ENCODE data around the gene LIMCH1. TPM values are rescaled to one million over a fixed set of nuclear protein-coding genes. Genes with fewer than 3 reads are reported as not detected.

Gene LIMCH1
- total RNA-seq, 1 donor from 2014 or later = 7.1 TPM

GRCh38 chr4:41644288-41644914 is 106.4 kb downstream of the LIMCH1 start:
- DNase-seq (ENCODE audit: low read depth) (peak; percentile 41), FAIRE-seq (no peak)

GRCh38 chr4:41644915-41645295 is 106.9 kb downstream of the LIMCH1 start:
- Histone ChIP-seq H3K9ac (ENCODE audit: low read length) (no peak overlapping the region), H3K4me3 (ENCODE audit: insufficient read depth, low read depth, low read length) (no peak overlapping the region), H4K20me1 (ENCODE audit: insufficient read depth, low read length) (no peaks in the 10 kb centered on the region), H3K79me2 (ENCODE audit: insufficient read depth, low read length) (no peaks in the 10 kb centered on the region), H3K36me3 (ENCODE audit: insufficient read depth, low read length) (no peaks in the 10 kb centered on the region), H2AFZ (ENCODE audit: low read depth, low read length) (peak overlapping the region; percentile 82), H3K4me1 (ENCODE audit: insufficient read depth, low read length) (no peaks in the 10 kb centered on the region), H3K27ac (ENCODE audit: low read depth, low read length) (no peak overlapping the region), H3K27me3 (ENCODE audit: insufficient read depth, low read length) (peaks cover 17% of the 10 kb centered on the region), H3K9me3 (ENCODE audit: insufficient read depth, low read depth, low read length) (no peaks in the 10 kb centered on the region), H3K4me2 (ENCODE audit: low read length) (no peak overlapping the region)
- FAIRE-seq (no peak), DNase-seq (ENCODE audit: low read depth) (no peak)
- H3K27me3 Mint-ChIP-seq (ENCODE audit: low read depth, unreplicated experiment) = peaks cover 10% of the 10 kb centered on the region
- peaks cover 9% of the 10 kb centered on the region for H3K4me1 Mint-ChIP-seq (ENCODE audit: low read depth, unreplicated experiment)
- TF ChIP-seq CTCF (IDR thresholded peaks at IDR 0.05; ENCODE audit: insufficient read depth, low read depth, low read length) (no peak), EZH2 (IDR thresholded peaks at IDR 0.05; ENCODE audit: insufficient read depth, low read length) (no peak)
- no peak overlapping the region for H3K27ac Mint-ChIP-seq (ENCODE audit: unreplicated experiment)
- no peaks in the 10 kb centered on the region for H3K9me3 Mint-ChIP-seq (ENCODE audit: unreplicated experiment)
- H3K4me3 Mint-ChIP-seq (ENCODE audit: unreplicated experiment) = no peak overlapping the region
- H3K36me3 Mint-ChIP-seq (ENCODE audit: low read depth, unreplicated experiment) = no peaks in the 10 kb centered on the region

More at GRCh38 chr4:41644288-41644914, 106.4 kb downstream of the LIMCH1 start:
- Mint-ChIP-seq H3K27me3 (ENCODE audit: low read depth, unreplicated experiment) (peaks cover 10% of the 10 kb centered on the region), H3K4me3 (ENCODE audit: unreplicated experiment) (peak overlapping the region; percentile 28), H3K27ac (ENCODE audit: unreplicated experiment) (peak overlapping the region; percentile 50), H3K4me1 (ENCODE audit: low read depth, unreplicated experiment) (peaks cover 9% of the 10 kb centered on the region), H3K36me3 (ENCODE audit: low read depth, unreplicated experiment) (no peaks in the 10 kb centered on the region), H3K9me3 (ENCODE audit: unreplicated experiment) (no peaks in the 10 kb centered on the region)
- H4K20me1 ChIP-seq (ENCODE audit: insufficient read depth, low read length) = no peaks in the 10 kb centered on the region
- peak overlapping the region; percentile 78 for H3K4me2 ChIP-seq (ENCODE audit: low read length)
- no peak overlapping the region for H3K27ac ChIP-seq (ENCODE audit: low read depth, low read length)
- H3K4me3 ChIP-seq (ENCODE audit: insufficient read depth, low read depth, low read length) = no peak overlapping the region
- peaks cover 17% of the 10 kb centered on the region for H3K27me3 ChIP-seq (ENCODE audit: insufficient read depth, low read length)
- H3K79me2 ChIP-seq (ENCODE audit: insufficient read depth, low read length) = no peaks in the 10 kb centered on the region
- peak overlapping the region; percentile 82 for H2AFZ ChIP-seq (ENCODE audit: low read depth, low read length)
- H3K9ac ChIP-seq (ENCODE audit: low read length) = no peak overlapping the region
- H3K9me3 ChIP-seq (ENCODE audit: insufficient read depth, low read depth, low read length) = no peaks in the 10 kb centered on the region
- peak; percentile 52 for TF ChIP-seq CTCF (IDR thresholded peaks at IDR 0.05; ENCODE audit: insufficient read depth, low read depth, low read length)
- peak; percentile 51 for TF ChIP-seq EZH2 (IDR thresholded peaks at IDR 0.05; ENCODE audit: insufficient read depth, low read length)
- no peaks in the 10 kb centered on the region for H3K4me1 ChIP-seq (ENCODE audit: insufficient read depth, low read length)
- no peaks in the 10 kb centered on the region for H3K36me3 ChIP-seq (ENCODE audit: insufficient read depth, low read length)

- Histone ChIP-seq H3K27ac (ENCODE audit: low read depth, low read length) (no peak overlapping the region), H3K4me1 (ENCODE audit: insufficient read depth, low read length) (no peaks in the 10 kb centered on the region), H3K4me3 (ENCODE audit: insufficient read depth, low read depth, low read length) (no peak overlapping the region), H3K27me3 (ENCODE audit: insufficient read depth, low read length) (peaks cover 17% of the 10 kb centered on the region), H3K36me3 (ENCODE audit: insufficient read depth, low read length) (no peaks in the 10 kb centered on the region), H3K4me2 (ENCODE audit: low read length) (no peak overlapping the region), H4K20me1 (ENCODE audit: insufficient read depth, low read length) (no peaks in the 10 kb centered on the region), H2AFZ (ENCODE audit: low read depth, low read length) (no peak overlapping the region), H3K9ac (ENCODE audit: low read length) (no peak overlapping the region), H3K9me3 (ENCODE audit: insufficient read depth, low read depth, low read length) (no peaks in the 10 kb centered on the region), H3K79me2 (ENCODE audit: insufficient read depth, low read length) (no peaks in the 10 kb centered on the region)
- Mint-ChIP-seq H3K4me3 (ENCODE audit: unreplicated experiment) (no peak overlapping the region), H3K36me3 (ENCODE audit: low read depth, unreplicated experiment) (no peaks in the 10 kb centered on the region), H3K27ac (ENCODE audit: unreplicated experiment) (no peak overlapping the region), H3K9me3 (ENCODE audit: unreplicated experiment) (no peaks in the 10 kb centered on the region), H3K4me1 (ENCODE audit: low read depth, unreplicated experiment) (peaks cover 9% of the 10 kb centered on the region), H3K27me3 (ENCODE audit: low read depth, unreplicated experiment) (peaks cover 12% of the 10 kb centered on the region)
- TF ChIP-seq CTCF (IDR thresholded peaks at IDR 0.05; ENCODE audit: insufficient read depth, low read depth, low read length) (no peak), EZH2 (IDR thresholded peaks at IDR 0.05; ENCODE audit: insufficient read depth, low read length) (no peak)
- DNase-seq (ENCODE audit: low read depth) (no peak), FAIRE-seq (no peak)
Observed at GRCh38 chr4:41645728-41646390, 107.9 kb downstream of the LIMCH1 start.
